PC-9 (cell line): ENCODE results near the gene PDCD1LG2.

Experiments used
- CTCF ChIP-seq: fragments of 200-600 bp; sonication (generic); conservative IDR thresholded peaks from 2 replicates; pipeline ENCODE4 v1.6.1; 2017; ENCODE audit warnings: mixed run types, antibody characterized with exemption, mild to moderate bottlenecking, moderate library complexity
- EZH2 ChIP-seq: fragments of 200-600 bp; sonication (generic); IDR thresholded peaks from 2 replicates; pipeline ENCODE4 v1.8.0; 2017; ENCODE audit warnings: antibody characterized with exemption, low read depth

GRCh38 chr9:5532306-5532705 is 22.0 kb downstream of the PDCD1LG2 start:
- TF ChIP-seq CTCF (no peak), EZH2 (no peak)
